Embryonic facial prominence (tissue), 1 donor: ENCODE results near the gene B3GALT6.

Experiments used
- DNase-seq: peaks from one replicate; pipeline ENCODE4 v3.0.0-alpha.2; 2016; ENCODE audit errors: extremely low spot score

Gene B3GALT6

DNA sequence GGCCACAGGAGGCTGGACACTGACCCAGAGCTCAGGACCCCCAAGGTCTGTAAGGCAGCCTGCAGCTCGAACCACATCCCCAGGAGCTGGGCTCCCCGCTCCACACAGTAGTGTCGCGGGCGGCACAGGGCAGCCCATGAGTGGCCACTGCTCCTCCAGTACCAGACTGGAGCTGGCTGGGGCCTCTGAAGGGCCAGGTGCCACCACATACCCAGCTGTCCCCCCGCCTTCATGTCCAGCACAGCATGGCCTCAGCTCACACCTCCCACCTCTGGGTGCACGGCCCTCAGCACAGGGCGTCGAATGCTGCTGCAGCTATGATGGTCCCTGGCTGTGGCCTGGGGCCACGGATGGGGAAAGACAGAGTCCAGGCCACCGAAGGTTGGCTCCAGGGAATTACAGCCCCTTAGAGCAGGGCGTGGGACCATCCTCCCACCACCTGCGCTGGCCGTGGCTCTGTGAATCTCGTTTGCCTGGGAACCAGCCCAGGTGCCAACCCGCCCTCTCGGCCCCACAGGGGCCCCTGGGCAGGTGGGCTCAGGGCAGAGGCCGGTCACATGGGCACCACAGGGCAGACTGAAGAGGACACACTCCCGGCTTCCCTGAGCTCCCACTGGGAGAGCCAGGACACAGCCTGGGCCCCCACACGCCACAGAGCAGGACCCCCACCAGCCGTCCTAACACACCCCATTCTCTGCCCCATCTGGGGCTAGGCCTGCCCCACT, 16.0 kb upstream of the B3GALT6 start:
- no peak for DNase-seq

- no peak for DNase-seq
Observed at GRCh38 chr1:1216770-1217620, 15.0 kb upstream of the B3GALT6 start.

DNA sequence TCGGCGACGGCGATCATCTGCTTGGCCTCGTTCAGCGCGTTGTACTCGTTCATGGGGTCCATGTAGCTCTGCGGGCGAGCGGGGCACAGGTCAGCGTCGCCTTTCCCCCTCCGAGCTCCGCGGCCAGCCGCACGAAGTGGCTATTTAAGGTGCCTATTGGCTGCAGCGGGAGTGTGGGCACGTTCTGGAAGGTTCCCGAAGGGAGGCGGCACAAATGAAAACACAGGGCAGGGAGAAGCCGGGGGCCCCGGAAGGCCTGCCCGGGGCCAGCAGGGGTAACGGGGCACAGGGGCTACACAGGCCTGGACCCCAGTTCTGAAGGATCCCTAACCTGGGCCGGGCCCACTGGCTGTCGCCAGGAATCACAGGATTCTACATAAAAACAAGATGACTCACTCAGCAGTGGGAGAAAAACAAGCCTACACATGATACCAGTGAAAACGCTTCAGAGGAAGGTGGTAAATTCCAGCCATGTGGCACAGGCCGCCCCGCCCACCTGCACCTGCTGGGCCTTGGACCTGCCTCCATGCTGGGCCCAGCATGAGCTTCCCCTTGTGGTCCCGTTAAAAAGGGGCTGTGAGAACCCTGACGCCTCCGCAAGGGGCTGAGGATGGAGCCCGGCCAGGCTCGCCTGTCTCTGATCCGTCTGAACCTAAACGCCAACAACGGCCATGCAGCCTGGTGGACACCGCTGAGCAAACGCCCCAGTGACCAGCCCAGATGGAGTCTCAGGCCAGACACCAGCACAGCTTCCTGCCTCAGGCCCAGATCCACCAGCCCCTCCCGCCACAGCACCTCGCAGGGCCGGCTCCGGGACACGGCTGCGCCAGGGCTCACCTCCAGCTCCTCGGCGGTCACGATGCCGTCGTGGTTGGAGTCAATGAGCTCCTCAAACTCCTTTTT, 14.2 kb upstream of the B3GALT6 start:
- no peak for DNase-seq

DNA sequence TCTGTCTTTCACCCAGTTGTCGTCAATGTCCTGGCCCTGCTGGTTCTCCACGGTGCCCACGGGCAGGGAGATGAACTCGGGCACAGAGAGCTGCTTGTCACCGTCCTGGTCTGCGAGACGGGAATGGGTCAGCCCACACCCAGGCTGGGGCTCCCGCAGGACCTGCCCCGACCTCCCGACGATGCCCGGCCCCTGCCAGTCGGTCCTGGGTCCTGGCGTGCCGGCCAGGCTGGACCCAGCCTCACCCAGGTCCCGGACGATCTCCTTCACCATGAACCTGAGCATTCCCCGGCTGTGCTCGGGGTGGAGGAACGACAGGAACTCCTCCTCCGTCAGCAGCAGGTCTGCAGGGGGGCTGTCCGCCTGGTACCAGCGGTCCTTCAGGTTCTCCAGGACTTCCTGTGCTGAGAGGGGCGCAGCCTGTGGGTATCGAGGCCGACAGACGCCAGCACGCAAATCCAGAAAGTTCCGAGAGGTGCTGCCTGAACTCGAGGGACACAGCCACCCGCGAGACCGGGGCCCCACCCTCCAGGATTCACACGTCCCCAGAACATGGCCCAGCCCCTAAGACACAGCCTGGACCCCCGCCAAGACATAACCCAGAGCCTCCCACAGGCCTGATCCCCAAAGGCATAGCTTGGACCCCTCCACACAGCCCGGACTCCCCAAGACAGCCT, 13.4 kb upstream of the B3GALT6 start:
- DNase-seq: no peak

GRCh38 chr1:1219341-1219740, 12.7 kb upstream of the B3GALT6 start:
- DNase-seq: no peak

DNA sequence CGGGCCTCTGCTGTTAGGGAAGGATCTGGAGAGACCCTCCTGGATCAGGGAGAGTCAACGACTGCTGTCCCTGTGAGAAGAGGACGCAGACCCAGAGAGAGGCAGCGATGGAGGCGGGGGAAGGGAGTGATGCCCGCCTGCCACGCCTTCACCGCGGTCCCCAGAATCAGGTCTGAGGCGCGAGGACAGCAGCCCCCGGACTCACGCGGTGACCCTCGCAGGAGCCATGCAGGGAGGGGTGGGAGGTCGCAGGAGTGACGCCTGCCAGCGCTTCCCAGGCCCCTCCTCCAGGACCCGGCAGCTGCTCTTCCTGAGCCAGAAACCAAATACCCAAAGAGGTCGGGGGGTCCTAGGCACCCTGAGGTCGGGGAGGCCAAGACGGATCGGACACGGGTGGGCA, 11.8 kb upstream of the B3GALT6 start:
- DNase-seq: no peak

DNA sequence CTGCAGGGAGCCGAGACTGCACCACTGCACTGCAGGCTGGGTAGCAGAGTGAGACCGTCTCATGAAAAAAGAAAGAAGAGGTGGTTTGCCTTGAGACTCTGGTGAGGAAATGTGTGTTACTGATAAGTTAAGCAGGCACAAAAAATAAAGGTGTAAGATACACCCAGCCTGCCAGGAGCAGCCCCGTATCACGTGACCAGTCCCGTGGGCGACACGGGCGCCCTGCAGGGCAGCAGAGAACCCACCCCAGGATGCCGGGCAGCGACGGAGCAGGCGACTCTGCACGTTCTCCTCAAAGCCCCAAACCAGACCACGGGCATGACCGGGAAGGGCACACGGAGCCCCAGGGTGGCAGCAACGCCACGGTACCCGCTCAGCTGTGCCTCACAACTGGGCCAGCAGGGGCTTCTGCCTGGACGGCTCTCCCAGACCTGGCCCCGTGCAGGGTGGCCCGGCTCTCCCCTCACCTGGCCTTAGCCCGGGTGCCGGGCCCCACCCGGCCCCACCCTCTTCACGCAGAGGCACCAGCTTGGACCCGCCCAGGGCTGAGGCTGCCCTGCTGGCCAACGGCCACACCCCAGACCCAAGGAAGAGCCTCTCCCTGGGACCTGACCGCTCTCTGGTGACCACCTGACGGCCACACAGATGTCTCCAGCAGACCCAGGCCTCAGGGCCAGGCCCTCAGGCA, 10.0 kb upstream of the B3GALT6 start:
- no peak for DNase-seq

DNA sequence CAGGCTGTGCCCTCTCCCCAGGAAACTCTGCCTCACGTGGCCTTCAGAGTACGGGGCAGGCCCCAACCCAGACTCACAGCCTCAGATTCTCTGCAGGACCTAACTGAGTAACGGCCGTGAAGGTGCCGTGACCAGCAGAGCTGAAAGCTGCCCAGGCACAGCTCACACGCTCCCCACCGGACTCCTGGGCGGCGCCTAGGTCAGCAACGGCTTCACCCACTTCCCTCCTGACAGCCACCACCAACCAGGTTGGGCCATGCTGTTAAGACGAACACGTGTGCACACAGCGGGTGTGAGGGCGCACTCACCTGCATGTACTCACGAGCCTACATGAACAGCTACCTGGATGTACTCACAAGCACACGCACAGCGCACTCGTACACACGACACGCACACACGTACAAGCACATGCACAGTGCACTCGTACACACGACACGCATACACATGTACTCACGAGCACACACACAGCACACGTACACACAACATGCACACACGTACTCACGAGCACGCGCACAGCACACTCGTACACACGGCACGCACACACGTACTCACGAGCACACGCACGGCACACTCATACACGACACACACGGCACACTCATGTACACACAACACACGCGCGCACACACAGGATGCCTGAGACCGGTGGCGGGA, 9.3 kb upstream of the B3GALT6 start:
- no peak for DNase-seq

GRCh38 chr1:1223321-1223720, 8.7 kb upstream of the B3GALT6 start:
- no peak for DNase-seq

- no peak for DNase-seq
Observed at GRCh38 chr1:1223891-1224290, 8.1 kb upstream of the B3GALT6 start.

- no peak for DNase-seq
Observed at GRCh38 chr1:1225238-1225845, 6.7 kb upstream of the B3GALT6 start.

DNA sequence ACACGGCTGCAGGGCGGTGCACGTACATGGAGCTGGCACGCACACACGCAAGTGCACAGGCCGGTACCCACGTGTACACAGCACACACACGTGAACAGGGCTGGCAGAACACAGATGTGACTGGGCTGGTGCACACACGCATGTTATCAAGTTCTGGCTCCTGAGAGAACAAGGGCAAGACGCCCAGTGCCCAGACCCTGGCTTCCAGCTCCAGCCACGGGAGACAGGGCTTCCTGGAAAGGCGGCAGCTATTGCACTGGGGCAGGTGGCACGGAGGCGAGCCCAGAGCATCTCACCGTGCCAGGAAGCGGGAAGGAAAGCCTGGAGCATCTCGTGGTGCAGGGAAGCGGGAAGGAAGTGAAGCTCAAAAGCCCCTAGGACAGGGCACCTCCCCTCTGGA, 6.1 kb upstream of the B3GALT6 start:
- DNase-seq: no peak

DNA sequence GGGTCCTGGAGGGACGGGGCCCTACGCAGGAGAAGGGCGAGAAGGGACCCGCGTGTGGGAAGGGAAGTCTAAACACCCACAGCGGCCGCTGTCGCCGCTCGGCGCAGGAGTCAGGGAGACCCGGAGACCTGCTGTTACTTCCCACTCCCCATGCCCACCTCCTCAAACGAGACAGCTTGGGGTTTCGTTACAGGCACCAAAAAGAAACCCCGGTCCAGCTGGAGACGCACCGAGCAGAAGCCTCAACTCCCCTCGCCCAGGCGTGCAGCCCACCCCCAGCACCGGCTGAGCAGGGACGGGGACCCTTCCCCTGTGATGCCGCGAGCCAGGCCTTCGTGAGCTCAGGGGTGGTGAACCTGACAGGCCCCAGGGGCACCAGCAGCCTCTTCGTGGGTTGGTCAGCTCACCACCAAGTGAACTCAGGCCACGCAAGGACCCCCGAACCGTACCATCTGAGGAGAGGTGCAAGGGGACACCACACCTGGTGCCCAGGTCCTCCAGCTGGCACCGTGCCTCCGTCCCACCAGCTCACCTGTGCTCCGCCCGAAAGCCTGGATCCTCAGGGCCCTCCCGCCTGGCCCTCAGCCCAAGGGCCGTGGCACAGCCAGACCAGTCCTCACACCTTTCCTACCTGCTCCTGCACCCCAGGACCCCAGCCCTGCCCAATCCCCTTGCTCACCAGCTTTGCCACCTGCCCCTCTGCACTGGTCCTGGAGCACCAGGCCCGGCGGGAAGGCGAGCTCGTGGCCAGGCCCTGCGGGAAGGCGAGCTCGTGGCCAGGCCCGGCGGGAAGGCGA, 5.3 kb upstream of the B3GALT6 start:
- DNase-seq: no peak

- DNase-seq: no peak
Observed at GRCh38 chr1:1227386-1227785, 4.7 kb upstream of the B3GALT6 start.

DNA sequence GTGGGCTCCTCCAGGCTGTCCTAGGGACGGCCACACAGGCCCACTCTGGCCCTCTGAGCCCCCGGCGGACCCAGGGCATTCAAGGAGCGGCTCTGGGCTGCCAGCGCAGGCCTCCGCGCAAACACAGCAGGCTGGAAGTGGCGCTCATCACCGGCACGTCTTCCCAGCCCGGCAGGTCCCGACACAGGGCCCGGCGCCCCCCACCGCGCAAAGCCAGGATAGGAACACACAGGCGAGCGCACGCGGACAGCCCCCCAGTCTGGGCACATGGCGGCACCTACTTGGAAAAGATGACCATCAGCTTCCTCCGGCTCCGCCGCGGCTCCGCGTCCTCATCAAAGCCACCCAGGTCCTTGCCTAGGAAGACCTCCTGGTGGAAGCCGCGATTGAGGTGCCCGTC, 3.9 kb upstream of the B3GALT6 start:
- DNase-seq: no peak

- DNase-seq: no peak
Observed at GRCh38 chr1:1228596-1229321, 3.3 kb upstream of the B3GALT6 start.

DNA sequence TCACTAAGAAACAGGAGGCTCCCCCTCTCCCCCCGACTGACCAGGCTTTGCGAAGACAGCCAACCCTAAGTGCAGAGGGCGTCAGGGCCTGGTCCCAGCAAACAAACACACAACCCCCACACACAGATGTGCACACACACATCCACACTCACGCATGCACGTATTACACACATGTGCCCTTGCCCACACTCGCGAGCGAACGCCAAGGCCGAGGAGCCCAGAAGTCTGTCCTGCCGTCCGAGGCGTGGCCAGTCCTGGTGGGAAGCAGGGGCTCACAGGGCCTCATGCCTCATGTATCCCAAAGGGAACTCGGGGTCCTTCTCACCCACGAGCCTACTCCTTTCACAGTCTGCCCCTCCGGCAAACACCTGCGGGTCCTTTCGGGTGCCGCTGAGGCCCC, 2.3 kb upstream of the B3GALT6 start:
- DNase-seq: no peak

DNA sequence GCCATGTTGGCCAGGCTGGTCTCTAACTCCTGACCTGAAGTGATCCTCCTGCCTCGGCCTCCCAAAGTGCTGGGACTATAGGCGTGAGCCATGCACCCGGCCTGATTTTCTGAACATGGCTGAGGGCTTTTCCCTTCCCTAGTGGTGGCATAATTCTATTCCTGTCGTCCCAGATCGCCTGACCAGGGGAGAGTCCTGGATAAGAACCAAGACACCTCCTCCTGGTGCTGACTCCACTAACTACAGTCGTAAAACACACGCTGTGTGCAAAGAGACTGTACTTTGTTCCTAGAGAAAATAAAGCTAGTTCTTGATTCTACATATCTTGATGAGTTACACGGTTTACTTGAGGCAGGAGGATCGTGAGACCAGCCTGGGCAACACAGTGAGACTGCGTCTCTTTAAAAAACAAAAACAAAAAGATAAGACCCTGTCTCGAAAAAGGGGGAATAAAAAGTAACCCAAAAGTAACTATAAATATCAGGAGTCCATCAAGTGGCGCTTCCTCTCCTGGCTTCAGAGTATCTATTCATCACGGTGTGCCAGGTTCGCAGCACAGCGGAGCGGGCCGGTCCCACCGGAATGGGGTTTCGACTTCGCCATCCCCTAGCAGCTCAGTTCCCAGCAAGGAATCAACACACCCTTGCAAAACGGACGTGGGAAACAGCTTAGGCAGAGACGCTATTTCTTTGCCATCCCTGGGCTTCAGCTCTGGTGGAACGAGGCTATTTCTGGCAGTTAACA, 1.2 kb upstream of the B3GALT6 start:
- no peak for DNase-seq
